ENCODE measurements around the gene POLR2E. TPM values are rescaled to one million over a fixed set of nuclear protein-coding genes. Genes with fewer than 3 reads are reported as not detected.
A peak's percentile ranks its signal among the peaks of the same experiment; 100 is the strongest.

Gene POLR2E
- total and polyA plus RNA-seq, 9 of the 15 experiments (the other 6 are each of a cell fraction or from before 2014, with no cell fraction given), result 3.4 to 413 (median 244) TPM

DNA sequence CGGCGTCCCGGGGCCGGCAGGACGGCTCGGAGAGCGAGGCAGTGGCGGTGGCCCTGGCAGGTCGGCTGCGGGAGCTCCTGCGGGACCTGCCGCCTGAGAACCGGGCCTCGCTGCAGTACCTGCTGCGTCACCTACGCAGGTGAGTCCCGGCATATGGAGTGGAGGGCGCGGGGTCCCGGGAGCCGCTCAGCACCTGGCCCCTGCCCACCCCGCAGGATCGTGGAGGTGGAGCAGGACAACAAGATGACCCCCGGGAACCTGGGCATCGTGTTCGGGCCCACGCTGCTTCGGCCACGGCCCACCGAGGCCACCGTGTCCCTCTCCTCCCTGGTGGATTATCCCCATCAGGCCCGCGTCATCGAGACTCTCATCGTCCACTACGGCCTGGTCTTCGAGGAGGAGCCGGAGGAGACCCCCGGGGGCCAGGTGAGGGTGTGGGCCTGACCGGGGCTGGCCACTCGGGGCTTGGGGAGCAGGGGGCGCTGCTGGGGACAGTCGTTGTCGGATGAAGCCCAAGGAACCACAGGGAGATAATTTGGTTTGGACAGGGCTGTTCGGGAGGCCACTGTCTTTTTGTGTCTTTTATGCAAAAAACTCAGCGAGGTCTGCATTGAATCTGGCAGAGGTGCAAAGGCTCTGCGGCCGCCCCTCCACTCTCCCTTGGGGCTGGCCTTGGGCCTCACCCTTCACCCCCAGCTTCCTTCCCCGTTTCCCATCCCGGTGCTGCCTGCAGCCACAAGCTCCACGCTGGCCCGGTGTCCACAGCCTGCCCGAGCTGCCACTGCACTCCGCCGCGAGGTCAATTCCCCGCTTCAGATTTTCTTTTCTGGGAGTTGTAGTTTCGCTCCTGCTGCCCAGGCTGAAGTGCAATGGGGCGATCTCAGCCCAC, 12.0 kb downstream of the POLR2E start:
- Histone ChIP-seq H3K27ac (ENCODE audit: extremely low read depth, low read depth, low read length) (peak overlapping the region; percentile 69; the same call in 1 of the 3 replicates), H3K36me3 (ENCODE audit: control insufficient read depth, insufficient read depth, low read length) (peaks cover 40% of the 10 kb centered on the region; the same call in 2 of the 3 replicates), H3K27me3 (ENCODE audit: control insufficient read depth in 2 of 2, insufficient read depth in 2 of 2, low read length in 2 of 2) (no peaks in the 10 kb centered on the region), H4K20me1 (replicated peaks; ENCODE audit: control insufficient read depth, insufficient read depth, low read length) (no peaks in the 10 kb centered on the region), H3K9me1 (ENCODE audit: control insufficient read depth, insufficient read depth, low read length) (peaks cover 3% of the 10 kb centered on the region), H2AFZ (ENCODE audit: low read depth, low read length) (peak overlapping the region; percentile 95; the same call in 1 of the 2 replicates), H3K9ac (ENCODE audit: insufficient read depth in 1 of 2, low read depth in 2 of 2, low read length in 2 of 2) (peak overlapping the region in 1 of 2 experiments; percentile 89; a peak in 2 of 4 replicates), H3K79me2 (ENCODE audit: control insufficient read depth, insufficient read depth, low read length) (no peaks in the 10 kb centered on the region), H3K4me3 (peak overlapping the region; percentile 54), H3K9me3 (replicated peaks; ENCODE audit: control insufficient read depth, insufficient read depth, low read depth, low read length) (no peaks in the 10 kb centered on the region), H3K4me1 (replicated peaks in 1 of 2; ENCODE audit: control insufficient read depth in 2 of 2, insufficient read depth in 2 of 2, low read length in 2 of 2) (peaks cover 6 to 74% of the 10 kb centered on the region in 2 experiments), H3K4me2 (ENCODE audit: insufficient read depth, low read length) (peak overlapping the region; percentile 90)
- ChIA-PET POLR2A (interaction anchor here (0.5 to 5.3 kb wide), 10 partner anchors 11 to 120 kb away, joined by 3 to 45 read pairs (median 4); partner anchors contain the start of genes ARHGAP45, GPX4 and POLR2E), CTCF (ENCODE audit: low intra/inter-chr PET ratio) (no interaction called here)
- intact Hi-C loops (cut with micrococcal nuclease), result loop anchor here (5.0 kb wide), 1 partner anchor 41 kb away; the partner anchor contains the start of gene ABCA7
- FAIRE-seq, result no peak
- DNase-seq (ENCODE audit: extremely low read depth in 1 of 4, low spot score in 3 of 4), result no peak
- WGBS (ENCODE audit: insufficient coverage, low coverage, missing lambda C conversion rate), result 61% methylated on average over 30 of the region's 59 CpGs
- BruUV-seq (replicated peaks), result no TSS peak
- in situ Hi-C loops (cut with MboI), result no loop called here
- ATAC-seq, result no peak
- TF ChIP-seq NR2F6 (CRISPR knock-in tag; IDR thresholded peaks at IDR 0.05) (no peak), ZNF695 (CRISPR knock-in tag; IDR thresholded peaks at IDR 0.05) (no peak), ZNF589 (CRISPR knock-in tag; IDR thresholded peaks at IDR 0.05; ENCODE audit: low read depth) (no peak), CBX1 (IDR thresholded peaks at IDR 0.05; ENCODE audit: low read depth) (no peak), ZNF407 (IDR thresholded peaks at IDR 0.05; ENCODE audit: low read depth) (no peak), TCF15 (CRISPR knock-in tag; IDR thresholded peaks at IDR 0.05) (no peak), FOXM1 (IDR thresholded peaks at IDR 0.05; ENCODE audit: low read depth) (no peak), FOXM1 (CRISPR knock-in tag; IDR thresholded peaks at IDR 0.05; ENCODE audit: low read depth) (no peak; the same call in 1 of the 2 replicates), SUPT5H (IDR thresholded peaks at IDR 0.05) (0 out of 2 replicates have a peak, but pooled peaks have one; percentile 27), PCBP1 (IDR thresholded peaks at IDR 0.05; ENCODE audit: low read depth, low read length, poor library complexity, severe bottlenecking) (peak; percentile 29), ID3 (CRISPR knock-in tag; IDR thresholded peaks at IDR 0.05) (no peak), ID3 (tag; IDR thresholded peaks at IDR 0.05) (no peak), EHMT2 (IDR thresholded peaks at IDR 0.05) (no peak)

Data from K562 (cell line).